Muscle of arm (tissue), 12 donors: ENCODE measurements around the gene OR9Q1. TPM values are rescaled to one million over a fixed set of nuclear protein-coding genes. Genes with fewer than 3 reads are reported as not detected.

Experiments
- DNase-seq: peaks from one replicate; pipeline ENCODE4 v3.0.0-alpha.2; 2013
- polyA plus RNA-seq, 12 donors: library from polyadenylated mRNA; unstranded; fragments of 120-200 nt; gene quantifications; one replicate each; pipeline ENCODE4 v1.2.1, GENCODE V29; 2013; ENCODE audit not compliant: insufficient read length in 12 of 12

The OR9Q1 gene
- polyA plus RNA-seq, 12 donors, result not detected

DNA sequence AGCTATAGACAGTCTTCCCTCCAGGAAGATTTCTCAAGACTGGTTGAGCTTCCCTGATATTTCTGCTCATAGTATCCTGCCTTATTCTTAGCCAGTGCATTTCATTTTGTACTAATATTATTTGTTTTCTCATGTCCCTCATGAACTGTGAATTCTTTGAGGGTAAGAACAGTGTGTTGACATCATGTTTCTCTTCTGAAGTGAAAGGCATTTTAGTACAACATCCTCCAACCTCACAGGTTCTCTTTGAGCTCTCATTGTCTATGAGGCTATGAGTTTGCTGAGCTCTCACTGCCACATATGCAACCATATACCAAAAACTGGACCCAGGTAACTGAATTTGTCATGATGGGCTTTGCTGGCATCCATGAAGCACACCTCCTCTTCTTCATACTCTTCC is 7.0 kb downstream of the OR9Q1 start, which contains the start of gene OR6Q1:
Gene OR6Q1 (plus strand): TSS at position 301 of the 400 bp plus-strand sequence. CDS start 0 bp downstream, at position 301.
- DNase-seq, result no peak

DNA sequence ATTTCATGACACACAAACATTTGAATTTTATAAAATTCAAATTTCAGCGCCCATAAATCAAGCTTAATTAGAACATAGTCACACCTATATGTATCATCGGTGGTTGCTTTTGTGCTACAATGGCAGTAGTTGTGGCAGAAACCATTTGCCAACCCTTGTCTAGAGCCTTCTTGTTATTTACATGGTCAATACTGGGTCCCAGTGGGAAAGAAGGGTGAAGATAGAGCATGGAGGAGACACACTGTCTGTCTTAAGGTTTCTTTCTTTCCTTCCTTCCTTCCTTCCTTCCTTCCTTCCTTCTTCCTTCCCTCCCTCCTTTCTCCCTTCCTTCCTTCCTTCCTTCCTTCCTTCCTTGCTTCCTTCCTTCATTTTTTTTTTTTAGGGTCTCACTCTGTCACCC is 10.8 kb downstream of the OR9Q1 start:
- no peak for DNase-seq

DNA sequence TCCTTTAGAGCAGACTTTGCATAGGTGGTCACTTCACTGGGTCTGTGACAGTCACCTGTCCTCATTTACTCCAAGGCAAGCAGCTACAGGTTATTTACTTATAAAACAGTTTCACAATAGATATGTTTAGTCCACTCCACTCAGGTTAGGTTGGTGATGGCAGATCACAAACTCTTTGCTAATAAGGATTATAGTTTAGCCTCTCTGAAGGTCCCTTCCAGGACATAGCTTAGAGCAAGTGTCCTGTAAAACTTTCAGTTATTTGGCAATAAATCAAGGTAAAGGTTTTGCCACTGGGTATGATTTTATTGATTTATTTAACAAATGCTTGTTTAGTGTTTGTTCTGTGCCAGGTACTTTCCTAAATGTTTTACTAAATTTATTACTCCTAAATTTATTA is 15.9 kb downstream of the OR9Q1 start:
- no peak for DNase-seq

DNA sequence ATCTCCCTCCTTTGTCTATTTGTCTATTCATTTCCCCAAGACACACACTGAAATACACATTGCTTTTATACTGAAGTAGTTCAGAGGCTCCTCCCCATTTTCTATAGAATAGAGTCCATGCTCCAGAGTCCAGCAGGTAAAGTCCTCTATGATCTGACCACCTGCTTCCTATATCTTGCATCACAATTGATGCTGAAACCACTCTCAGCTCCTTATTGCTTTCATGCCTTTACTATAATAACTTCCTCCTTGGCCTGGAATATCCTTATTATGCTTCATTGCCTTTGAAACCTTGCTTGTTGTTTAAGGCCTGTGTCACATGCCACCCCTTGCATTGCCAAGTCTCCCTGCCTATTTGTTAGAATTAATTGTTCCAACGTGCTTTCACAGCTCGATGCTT is 19.7 kb downstream of the OR9Q1 start:
- DNase-seq, result no peak

DNA sequence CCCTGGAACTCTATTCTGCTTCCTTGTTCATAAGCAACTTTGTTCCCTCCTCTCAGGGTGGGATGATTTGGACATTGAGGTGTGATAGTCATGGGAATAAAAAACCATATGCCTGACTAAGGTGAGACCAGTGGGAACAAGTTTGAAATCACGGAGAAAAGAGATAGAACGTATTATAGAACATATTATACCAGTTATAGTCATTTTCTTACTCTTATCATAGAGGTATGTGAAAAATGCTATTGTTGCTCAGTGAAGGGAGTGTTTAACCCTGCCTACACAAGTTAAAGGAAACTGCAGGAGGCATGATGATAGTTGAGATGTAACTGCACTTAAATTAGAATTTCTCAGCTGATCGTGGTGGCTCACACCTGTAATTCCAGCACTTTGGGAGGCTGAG is 22.6 kb downstream of the OR9Q1 start:
- DNase-seq, result no peak

DNA sequence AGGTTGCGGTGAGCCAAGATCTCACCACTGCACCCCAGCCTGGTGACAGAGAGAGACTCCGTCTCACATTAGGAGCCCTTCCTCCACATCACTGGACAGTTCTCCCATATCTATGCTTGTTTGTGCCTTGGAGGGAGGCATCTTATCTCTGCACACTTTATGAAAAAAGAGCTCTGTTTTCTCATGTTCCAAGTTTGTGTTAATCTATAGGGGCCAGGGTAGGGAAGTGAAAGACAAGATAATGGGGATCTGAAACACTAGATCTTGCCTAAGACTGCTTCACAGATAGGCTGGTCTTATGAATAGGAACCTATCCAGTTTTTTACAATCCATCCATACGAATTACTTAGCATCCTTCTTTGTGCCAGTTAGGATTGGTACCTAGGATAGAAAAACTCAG is 24.1 kb downstream of the OR9Q1 start:
- no peak for DNase-seq

DNA sequence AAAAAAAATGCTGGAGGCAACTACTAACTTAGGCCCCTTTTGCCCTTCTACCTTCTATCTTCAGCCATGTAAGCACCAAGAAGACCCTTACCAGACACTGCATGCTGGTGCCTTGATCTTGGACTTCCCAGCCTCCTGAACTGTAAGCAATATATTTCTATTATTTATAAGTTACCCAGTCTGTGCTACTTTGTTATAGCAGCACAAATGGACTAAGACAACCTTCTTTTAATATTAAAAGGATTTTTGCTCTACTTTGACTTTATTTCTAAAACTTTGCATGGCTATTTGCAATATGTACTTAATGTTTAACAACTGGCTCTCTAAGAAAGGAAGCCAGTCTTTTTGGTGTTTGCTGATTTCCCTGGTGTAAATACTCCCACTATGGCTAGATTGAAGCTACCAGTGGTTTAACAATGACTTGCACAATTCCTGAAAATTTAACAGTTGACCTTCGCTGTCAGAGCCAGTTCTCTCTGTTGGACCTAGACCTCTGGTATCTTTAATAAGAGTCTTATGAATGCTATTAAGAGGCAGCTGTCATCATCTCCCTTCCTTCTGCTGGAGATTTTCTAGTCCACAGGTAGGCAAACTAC is 32.2 kb downstream of the OR9Q1 start:
- DNase-seq, result no peak

DNA sequence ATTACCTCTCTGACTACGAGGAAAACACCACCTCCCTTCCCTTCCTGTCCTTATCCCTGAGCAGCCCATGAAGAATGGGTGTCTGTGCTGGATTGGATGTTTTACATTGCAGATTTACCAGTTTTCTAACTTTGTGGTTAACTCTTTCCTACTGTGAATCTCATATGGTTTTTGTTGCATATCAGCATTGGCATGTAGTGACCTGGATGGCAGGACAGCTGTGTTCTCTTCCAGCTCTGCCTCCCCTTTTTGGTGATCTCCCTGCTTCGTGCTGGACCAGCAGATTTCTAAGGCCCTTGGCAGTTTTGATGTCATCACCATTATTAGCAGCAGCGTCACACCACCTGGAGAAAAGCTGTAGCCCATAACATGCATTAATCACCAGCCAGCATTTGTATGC is 33.8 kb downstream of the OR9Q1 start:
- no peak for DNase-seq

DNA sequence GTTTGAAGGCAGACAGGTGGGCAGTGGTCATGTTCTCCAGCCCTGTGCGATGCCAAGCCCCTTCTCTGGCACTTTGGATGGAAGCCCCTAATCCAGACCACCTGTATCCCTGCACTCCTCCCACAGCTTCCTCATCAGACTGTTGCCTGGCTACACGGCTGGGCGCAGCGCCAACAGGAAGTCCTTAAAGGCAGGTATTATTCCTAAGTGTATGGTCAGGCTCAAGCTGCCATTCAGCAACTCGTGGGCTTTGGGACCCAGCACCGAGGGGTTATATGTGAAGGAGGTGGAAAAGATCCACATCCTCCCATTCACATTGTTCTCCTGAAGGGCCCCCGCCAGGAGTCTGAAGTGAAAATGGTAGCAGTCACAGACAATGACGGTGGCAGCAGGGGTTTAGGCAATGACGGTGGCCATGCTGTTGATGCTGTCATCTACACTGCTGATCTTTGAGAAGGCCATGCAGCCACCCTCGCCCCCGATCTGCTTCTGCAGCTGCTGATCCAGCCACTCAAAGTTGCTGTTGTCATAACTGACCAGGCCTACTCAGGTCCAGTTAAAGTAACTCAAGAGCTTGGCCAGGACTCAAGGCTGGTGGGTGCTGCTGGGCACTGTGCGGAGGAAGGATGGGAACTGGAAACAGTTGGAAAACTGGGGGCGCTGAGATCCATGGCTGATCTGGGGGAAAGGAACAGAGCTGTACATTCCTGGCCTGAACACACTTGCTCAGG is 34.8 kb downstream of the OR9Q1 start:
- no peak for DNase-seq

DNA sequence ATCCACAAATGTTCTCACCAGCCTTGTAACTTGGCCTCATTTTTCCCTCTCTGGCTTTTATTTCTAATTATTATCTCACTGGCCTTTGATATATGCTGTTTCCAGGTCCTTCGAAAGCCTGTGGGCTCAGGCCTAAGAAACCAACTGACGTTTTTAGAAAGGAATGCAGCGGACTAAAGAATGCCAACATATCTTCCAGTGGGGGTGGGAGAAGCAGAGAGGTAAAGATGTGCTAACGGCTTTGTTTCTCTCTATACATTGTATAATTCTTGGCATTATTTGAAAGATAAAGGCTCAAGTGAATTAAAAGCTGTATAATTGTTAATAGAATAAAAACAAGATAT is 35.3 kb downstream of the OR9Q1 start:
- DNase-seq, result peak; percentile 30

DNA sequence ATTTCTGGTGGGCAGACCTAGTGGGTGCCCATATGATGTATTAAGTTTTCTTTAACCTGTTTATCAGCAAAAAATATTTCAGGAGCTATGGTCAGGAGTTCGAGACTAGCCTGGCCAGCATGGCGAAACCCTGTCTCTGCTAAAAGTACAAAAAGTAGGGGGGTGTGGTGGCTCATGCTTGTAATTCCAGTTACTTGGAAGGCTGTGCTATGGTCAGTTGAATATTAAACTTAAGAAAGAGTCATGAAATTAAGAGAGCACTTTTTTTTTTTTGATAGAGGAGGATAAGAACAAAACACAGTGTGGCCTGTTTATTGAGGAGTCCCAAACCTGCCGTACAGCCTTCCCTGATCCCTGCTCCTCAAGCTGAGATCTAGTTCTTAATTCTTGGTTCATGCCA is 36.9 kb downstream of the OR9Q1 start:
- DNase-seq, result no peak

DNA sequence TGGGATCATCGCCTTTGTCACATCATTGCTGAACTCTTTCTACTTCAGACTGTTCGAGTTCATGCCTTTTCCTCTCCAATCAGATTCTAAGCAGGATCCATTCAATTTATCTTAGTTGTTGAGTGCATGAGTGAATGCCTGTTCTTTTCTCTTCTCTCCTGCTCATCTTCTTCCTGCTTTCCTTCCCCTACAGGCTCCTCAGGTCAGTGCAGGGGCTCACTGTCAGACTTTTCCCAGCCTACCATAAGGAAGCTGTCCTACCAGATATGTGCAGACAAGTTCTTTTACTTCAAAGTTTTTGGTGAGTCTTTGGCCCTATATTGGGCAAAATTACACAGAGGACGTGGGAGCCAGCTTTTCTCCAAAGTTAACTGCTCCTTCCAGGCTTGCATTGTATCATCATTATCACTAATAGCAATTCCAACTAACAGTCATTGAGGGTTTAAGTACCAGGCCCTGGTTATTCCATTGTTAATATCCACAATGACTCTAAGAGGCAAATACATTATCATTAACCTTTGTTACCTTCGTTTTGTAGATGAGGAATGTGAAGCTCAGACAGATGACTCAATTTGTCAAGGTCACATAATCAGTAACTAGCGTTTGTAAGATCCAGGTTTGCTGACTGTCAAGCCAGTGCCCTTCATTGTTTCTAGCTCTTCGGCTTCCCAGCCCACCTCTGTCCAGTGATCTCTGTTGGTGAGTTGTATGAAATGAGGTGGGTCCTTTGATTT is 37.4 kb downstream of the OR9Q1 start:
- DNase-seq, result no peak

DNA sequence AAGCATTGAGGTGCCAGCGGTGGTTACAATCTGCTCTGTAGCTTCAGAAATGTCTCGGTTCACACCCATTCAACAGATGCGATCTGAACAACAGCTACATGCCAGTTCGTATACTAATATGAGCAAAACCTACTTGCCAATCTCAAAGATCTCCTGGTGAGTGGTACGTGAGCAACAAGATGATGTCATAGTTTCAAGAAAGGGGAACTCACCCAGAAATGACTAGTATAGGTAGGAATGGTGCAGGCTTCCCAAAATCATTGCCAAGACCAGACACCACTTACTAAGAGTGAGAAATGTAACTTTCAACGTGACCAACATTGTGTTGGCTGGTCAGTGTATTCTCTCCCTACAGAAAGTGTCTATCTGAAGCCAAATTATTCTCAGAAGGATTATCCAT is 38.1 kb downstream of the OR9Q1 start:
- no peak for DNase-seq

DNA sequence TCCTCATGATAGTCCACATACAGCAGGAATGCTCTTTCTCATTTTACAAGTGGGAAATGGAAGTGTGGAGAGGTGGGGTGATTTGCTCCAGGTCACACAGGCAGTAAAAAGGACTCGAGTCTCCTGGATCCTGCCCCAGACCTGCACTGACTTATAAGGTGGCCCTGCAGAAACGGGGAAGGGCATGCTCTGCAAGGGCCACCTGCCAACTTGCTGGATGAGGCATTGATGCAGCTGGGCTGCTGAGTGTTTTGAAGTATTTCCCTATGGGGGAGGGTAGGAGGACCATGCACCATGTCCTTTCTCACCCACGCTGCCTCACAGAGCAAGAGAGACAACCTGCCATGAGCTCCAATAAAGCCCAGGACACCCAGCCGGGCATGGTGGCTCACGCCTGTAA is 44.0 kb downstream of the OR9Q1 start:
- DNase-seq, result no peak

DNA sequence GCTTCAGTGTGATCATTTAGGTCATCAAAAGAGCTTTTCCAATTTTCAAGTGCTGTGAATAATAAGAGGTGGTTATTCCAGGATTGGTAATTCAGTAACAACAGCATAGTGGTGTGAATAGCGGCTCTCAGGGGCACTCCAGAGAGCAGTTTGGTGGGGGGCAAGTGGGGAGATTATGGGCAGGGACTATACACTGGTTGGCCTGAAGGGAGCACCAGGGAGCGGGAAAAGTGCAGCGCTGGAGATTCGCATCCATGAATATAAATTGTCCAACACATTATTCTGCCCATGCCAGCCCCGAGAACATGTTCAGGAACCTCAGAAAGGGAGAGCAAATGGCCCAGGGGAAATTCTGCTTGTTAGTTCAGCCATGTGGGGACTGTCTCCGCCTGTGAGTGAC is 45.0 kb downstream of the OR9Q1 start:
- no peak for DNase-seq

DNA sequence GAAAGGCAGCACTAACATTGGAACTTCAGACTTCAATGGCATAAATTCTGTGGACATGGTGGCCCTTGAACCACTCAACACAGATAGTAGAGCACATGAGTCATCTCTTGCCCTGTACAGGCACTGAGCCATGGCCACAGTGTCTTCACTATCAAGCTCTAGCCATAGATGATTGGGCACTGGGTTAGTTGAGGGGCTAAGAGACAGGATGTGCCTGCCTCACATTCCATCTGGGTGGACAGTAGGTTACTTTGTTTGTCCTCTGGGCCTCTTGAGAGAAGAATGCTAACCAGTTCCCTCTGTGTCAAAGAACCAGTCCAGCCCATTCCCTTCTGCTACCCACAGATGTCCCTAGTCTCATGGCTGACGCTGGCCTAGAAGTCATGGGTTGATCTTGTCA is 46.9 kb downstream of the OR9Q1 start:
- DNase-seq, result no peak

DNA sequence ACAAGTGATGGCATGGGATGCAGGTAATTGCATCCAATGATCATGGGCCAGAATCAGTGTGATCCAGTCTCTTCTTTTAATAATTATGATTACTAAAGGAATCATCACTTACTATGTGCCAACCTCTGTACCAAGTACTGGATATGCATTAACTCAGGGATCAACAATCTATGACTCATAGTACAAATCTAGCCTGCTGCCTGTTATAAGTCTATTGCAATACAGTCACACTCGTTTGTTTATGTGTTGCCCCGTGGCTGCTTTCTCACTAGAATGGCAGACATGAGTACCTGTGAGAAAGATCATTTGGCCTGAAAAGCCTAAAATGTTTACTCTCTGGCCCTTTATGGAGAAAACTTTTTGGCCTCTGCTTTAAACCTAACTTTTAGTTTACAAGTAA is 52.1 kb downstream of the OR9Q1 start:
- DNase-seq, result no peak

DNA sequence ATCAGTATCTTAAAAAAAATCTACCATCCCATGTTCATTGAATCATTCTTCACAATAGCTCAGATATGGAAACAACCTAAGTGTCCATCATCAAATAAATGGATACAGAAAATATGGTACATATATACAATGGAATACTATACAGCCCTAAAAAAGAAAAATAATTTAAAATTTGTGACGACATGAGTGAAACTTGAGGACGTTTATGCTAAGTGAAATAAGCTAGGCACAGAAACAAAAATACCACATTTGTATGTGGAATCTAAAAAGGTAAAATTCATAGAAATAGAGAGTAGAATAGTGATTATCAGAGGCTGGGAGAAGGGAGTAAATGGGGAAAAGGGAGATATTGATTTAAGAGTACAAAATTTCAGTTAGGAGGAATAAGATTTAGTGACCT is 62.8 kb downstream of the OR9Q1 start:
- no peak for DNase-seq

DNA sequence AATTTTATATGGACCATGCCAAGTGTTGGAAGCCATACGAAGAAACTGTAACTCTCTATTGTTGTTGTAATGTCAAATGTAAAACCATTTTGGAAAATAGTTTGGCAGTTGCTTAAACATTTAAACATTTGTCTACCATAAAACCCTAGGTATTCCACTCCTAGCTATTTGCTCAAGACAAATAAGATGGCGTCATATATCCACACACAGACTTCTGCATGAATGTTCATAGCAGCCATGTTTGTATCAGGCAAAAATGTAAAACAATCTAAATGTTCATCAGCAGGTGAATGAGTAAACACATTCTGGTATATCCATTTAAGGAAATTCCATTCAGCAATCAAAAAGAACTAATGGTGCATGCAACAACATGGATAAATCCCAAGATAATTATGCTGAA is 73.8 kb downstream of the OR9Q1 start:
- no peak for DNase-seq

DNA sequence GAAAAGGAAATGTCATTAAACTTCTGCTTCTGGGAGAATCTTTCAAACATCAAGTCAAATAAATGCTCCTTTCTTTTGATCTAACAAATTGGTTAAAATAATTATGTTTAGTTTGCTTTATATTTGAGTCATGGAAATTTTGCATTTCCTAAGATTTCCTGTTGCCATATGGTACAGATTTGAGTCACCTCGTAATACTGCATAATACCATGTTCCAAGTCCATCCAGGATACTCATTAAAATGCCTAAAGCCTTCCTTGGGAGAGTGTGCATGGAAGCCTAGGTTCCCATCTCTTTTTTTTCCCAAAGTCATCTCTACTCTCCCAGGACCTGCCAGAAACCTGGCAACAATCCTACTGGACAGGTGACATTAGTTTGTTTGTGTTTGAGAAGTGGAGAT is 97.4 kb downstream of the OR9Q1 start:
- DNase-seq, result no peak

DNA sequence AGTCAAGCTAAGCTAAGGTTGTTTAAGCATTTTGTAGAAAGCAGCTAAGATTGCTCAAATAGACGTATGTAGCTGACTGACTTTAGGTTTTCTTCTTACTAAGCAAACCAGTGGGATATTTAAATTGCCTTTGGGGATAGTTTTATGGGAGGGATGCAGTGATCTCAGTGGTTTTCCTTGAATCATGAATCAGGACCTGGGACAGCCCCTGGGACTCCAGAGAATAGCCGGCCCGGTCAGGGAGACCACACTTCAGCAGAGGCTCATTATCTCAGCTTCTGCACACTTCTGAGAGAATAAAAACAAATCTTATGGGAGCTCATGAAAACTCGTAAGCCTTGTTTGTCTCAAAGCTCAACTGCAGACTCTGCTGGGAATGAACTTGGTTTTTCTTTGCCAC is 101.8 kb downstream of the OR9Q1 start, which contains the start of gene OR9I1:
Gene OR9I1 (minus strand): TSS at position 62 of the 400 bp plus-strand sequence. CDS start 6,086 bp downstream, outside the sequence.
- DNase-seq, result no peak

DNA sequence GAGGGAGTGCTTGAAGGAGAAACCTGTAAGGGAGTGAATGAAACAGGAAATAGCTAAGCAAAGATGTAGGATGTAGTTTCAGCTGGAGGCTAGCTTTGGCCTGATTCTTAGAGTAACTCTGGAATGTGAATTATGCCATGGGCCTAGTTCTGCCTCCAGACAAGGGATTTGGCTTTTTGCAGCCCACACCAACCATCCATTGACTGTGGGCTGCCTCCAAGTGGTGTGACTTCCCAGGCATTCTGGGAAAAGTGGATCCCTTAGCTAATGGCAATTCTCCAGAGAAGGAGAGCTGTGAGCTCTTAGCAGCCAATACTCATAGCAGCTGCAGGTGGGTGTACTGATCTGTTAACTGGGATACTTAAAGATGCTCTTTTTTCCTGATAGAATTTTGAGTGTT is 103.7 kb downstream of the OR9Q1 start:
- no peak for DNase-seq
